Lower leg skin (tissue), 3 donors: ENCODE data around the gene KRTAP4-4.

Experiments
- CTCF ChIP-seq, 3 donors: fragments of 450-650 bp; IDR thresholded peaks; one replicate each; pipeline ENCODE4 v1.5.1; 2016; ENCODE audit warnings: antibody characterized with exemption in 3 of 3, mild to moderate bottlenecking in 3 of 3, moderate library complexity in 2 of 3
- POLR2A ChIP-seq, 2 donors: fragments of 450-650 bp; IDR thresholded peaks; one replicate each; pipeline ENCODE4 v1.6.1; 2016 to 2017; ENCODE audit warnings: antibody characterized with exemption in 2 of 2, mild to moderate bottlenecking in 1 of 2, moderate library complexity in 1 of 2

DNA sequence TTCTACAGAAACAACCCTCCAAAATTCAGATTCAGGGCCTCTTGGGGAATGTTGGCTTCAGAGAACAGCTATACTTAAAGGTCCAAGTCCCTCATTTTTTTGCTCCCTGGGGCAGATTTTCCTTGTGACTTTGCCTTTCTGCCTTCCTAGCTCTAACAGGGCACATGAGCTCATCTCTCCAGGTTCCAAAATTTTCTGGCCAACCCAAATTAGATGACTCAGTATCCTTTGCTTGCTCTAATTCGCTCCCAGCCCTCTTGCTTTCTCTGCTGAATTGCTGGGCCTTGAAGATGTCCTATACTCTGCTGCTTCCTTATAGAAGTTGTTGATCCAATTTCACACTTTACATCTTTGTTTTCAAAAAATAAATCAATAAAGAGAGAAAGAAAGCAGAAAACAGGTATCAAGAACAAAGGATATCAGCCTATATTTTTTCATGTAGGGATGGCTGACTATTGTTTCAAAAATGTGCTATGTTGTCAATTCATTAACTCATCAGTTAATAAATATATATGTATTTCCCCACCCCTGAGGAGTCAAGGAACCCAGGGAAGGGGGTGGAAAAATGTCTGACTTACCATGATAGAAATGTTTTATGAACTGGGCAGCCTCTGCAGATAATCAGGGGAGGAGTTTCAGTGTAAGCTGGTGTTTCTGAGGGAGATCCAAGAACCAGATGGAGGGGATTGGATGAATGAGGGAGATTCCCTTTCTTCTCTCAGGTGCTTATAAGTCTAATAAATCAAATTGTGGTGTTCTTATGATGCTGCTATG lies 18.5 kb upstream of the KRTAP4-4 start:
- no peak for TF ChIP-seq POLR2A (IDR thresholded peaks at IDR 0.05)
- no peak for TF ChIP-seq CTCF (IDR thresholded peaks at IDR 0.05)
